ENCODE data around the gene METTL24.

DNA sequence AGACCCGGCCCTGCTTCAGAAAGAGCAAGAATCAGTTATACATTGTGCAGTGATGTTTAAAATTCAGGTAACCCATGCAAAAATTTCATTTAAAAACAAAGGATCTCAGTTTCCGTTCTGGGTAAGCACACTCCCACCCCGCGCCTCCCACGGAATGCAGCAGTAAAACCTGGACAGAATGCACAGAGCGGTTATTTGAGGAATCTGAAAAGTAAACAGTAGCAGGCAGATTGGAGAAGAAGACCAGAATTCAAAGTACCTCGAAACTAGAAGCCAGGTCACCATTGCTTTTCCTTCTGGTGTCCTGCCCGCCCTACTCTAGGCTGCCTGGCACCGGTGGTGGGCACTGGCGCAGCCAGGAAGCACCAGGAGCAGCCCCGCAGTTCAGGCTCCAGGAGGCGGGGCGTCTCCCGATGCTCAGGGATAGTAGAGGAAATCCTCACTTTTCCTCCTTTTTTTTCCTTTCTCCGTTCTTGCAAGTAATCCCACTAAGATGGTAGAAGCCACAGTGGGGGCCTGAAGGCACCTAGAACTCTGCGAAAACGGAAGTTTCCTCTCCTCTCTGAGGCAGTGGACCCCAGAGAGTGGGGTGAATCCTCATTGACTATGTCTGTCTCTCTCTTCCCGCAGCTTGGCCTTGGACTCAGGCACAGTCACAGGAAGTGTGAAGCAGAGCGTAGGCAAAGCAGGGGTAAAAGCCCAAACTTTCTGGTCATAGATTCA is 28.3 kb downstream of the METTL24 start:
- TF ChIP-seq POLR2AphosphoS5 (IDR thresholded peaks at IDR 0.05) (no peak), POLR2A (IDR thresholded peaks at IDR 0.05) (no peak)
